Activated naive CD8-positive, alpha-beta T cell treated with anti-CD3 and anti-CD28 coated beads, Interleukin-2, amount 50 U/mL, for 24 hours (primary cell): ENCODE measurements around the gene RBM4.
A peak's percentile ranks its signal among the peaks of the same experiment; 100 is the strongest.

Experiments used
- ATAC-seq: fragments of 150-1000 bp; cut with Tn5 transposase; one replicate; pipeline ENCODE4 v1.10.0; 2021
- DNase-seq: peaks from one replicate; pipeline ENCODE4 v3.0.0; 2021
- H3K27ac Mint-ChIP-seq: one replicate; pipeline ENCODE4 v1.8.0; 2021; ENCODE audit warnings: mild to moderate bottlenecking, mixed read lengths
- H3K27me3 Mint-ChIP-seq: one replicate; pipeline ENCODE4 v1.8.0; 2021; ENCODE audit warnings: mixed read lengths
- H3K36me3 Mint-ChIP-seq: one replicate; pipeline ENCODE4 v1.8.0; 2021; ENCODE audit warnings: low read depth, mixed read lengths
- H3K4me1 Mint-ChIP-seq: one replicate; pipeline ENCODE4 v1.8.0; 2021; ENCODE audit warnings: mixed read lengths
- H3K4me3 Mint-ChIP-seq: one replicate; pipeline ENCODE4 v1.8.0; 2021; ENCODE audit warnings: mild to moderate bottlenecking, moderate library complexity, mixed read lengths
- H3K9me3 Mint-ChIP-seq: one replicate; pipeline ENCODE4 v1.8.0; 2021; ENCODE audit warnings: mixed read lengths

RBM4 gene

GRCh38 chr11:66686100-66686785, 47.7 kb downstream of the RBM4 start:
- Mint-ChIP-seq H3K36me3 (no peaks in the 10 kb centered on the region), H3K27ac (no peak overlapping the region), H3K27me3 (no peaks in the 10 kb centered on the region), H3K4me1 (no peaks in the 10 kb centered on the region), H3K9me3 (no peaks in the 10 kb centered on the region), H3K4me3 (no peak overlapping the region)
- DNase-seq (no peak), ATAC-seq (no peak)

- no peak overlapping the region for H3K4me3 Mint-ChIP-seq
- no peak overlapping the region for H3K27ac Mint-ChIP-seq
- no peaks in the 10 kb centered on the region for H3K36me3 Mint-ChIP-seq
- DNase-seq: no peak
- H3K27me3 Mint-ChIP-seq: no peaks in the 10 kb centered on the region
- ATAC-seq: no peak
- H3K9me3 Mint-ChIP-seq: no peaks in the 10 kb centered on the region
- H3K4me1 Mint-ChIP-seq: no peaks in the 10 kb centered on the region
Observed at GRCh38 chr11:66686801-66687750, 48.6 kb downstream of the RBM4 start.

GRCh38 chr11:66687831-66688281, 49.4 kb downstream of the RBM4 start:
- no peaks in the 10 kb centered on the region for H3K9me3 Mint-ChIP-seq
- no peaks in the 10 kb centered on the region for H3K27me3 Mint-ChIP-seq
- H3K36me3 Mint-ChIP-seq: no peaks in the 10 kb centered on the region
- no peaks in the 10 kb centered on the region for H3K4me1 Mint-ChIP-seq
- no peak overlapping the region for H3K4me3 Mint-ChIP-seq
- no peak for ATAC-seq
- no peak for DNase-seq
- no peak overlapping the region for H3K27ac Mint-ChIP-seq

- ATAC-seq: no peak
- DNase-seq: no peak
- Mint-ChIP-seq H3K27ac (no peak overlapping the region), H3K4me3 (no peak overlapping the region), H3K27me3 (no peaks in the 10 kb centered on the region), H3K36me3 (no peaks in the 10 kb centered on the region), H3K9me3 (no peaks in the 10 kb centered on the region), H3K4me1 (no peaks in the 10 kb centered on the region)
Observed at GRCh38 chr11:66688561-66689534, 50.3 kb downstream of the RBM4 start.

GRCh38 chr11:66689661-66690590, 51.4 kb downstream of the RBM4 start:
- no peaks in the 10 kb centered on the region for H3K27me3 Mint-ChIP-seq
- ATAC-seq: no peak
- DNase-seq: no peak
- H3K9me3 Mint-ChIP-seq: no peaks in the 10 kb centered on the region
- H3K4me1 Mint-ChIP-seq: no peaks in the 10 kb centered on the region
- H3K4me3 Mint-ChIP-seq: no peak overlapping the region
- no peaks in the 10 kb centered on the region for H3K36me3 Mint-ChIP-seq
- no peak overlapping the region for H3K27ac Mint-ChIP-seq

- no peak for DNase-seq
- ATAC-seq: no peak
- H3K27ac Mint-ChIP-seq: no peak overlapping the region
- H3K4me1 Mint-ChIP-seq: no peaks in the 10 kb centered on the region
- H3K36me3 Mint-ChIP-seq: no peaks in the 10 kb centered on the region
- no peaks in the 10 kb centered on the region for H3K27me3 Mint-ChIP-seq
- no peak overlapping the region for H3K4me3 Mint-ChIP-seq
- no peaks in the 10 kb centered on the region for H3K9me3 Mint-ChIP-seq
Observed at GRCh38 chr11:66691311-66691980, 52.9 kb downstream of the RBM4 start.

- no peaks in the 10 kb centered on the region for H3K36me3 Mint-ChIP-seq
- no peaks in the 10 kb centered on the region for H3K9me3 Mint-ChIP-seq
- H3K4me1 Mint-ChIP-seq: no peaks in the 10 kb centered on the region
- ATAC-seq (no peak), DNase-seq (no peak)
- H3K27ac Mint-ChIP-seq: no peak overlapping the region
- no peaks in the 10 kb centered on the region for H3K27me3 Mint-ChIP-seq
- no peak overlapping the region for H3K4me3 Mint-ChIP-seq
Observed at GRCh38 chr11:66692446-66692845, 53.9 kb downstream of the RBM4 start.

- Mint-ChIP-seq H3K27ac (no peak overlapping the region), H3K4me1 (no peaks in the 10 kb centered on the region), H3K27me3 (no peaks in the 10 kb centered on the region), H3K36me3 (no peaks in the 10 kb centered on the region), H3K4me3 (no peak overlapping the region), H3K9me3 (no peaks in the 10 kb centered on the region)
- DNase-seq (no peak), ATAC-seq (no peak)
Observed at GRCh38 chr11:66692871-66693331, 54.4 kb downstream of the RBM4 start.

- Mint-ChIP-seq H3K27me3 (no peaks in the 10 kb centered on the region), H3K4me3 (no peak overlapping the region), H3K4me1 (no peaks in the 10 kb centered on the region), H3K36me3 (no peaks in the 10 kb centered on the region), H3K27ac (no peak overlapping the region), H3K9me3 (no peaks in the 10 kb centered on the region)
- ATAC-seq (no peak), DNase-seq (no peak)
Observed at GRCh38 chr11:66693356-66694055, 55.0 kb downstream of the RBM4 start.

- no peaks in the 10 kb centered on the region for H3K4me1 Mint-ChIP-seq
- no peak overlapping the region for H3K4me3 Mint-ChIP-seq
- no peaks in the 10 kb centered on the region for H3K27me3 Mint-ChIP-seq
- no peak for ATAC-seq
- DNase-seq: no peak
- H3K27ac Mint-ChIP-seq: no peak overlapping the region
- H3K36me3 Mint-ChIP-seq: no peaks in the 10 kb centered on the region
- no peaks in the 10 kb centered on the region for H3K9me3 Mint-ChIP-seq
Observed at GRCh38 chr11:66694056-66694410, 55.5 kb downstream of the RBM4 start.

GRCh38 chr11:66694732-66695207, 56.3 kb downstream of the RBM4 start:
- H3K4me3 Mint-ChIP-seq: no peak overlapping the region
- no peaks in the 10 kb centered on the region for H3K4me1 Mint-ChIP-seq
- H3K9me3 Mint-ChIP-seq: no peaks in the 10 kb centered on the region
- ATAC-seq (peak; percentile 83), DNase-seq (peak; percentile 86)
- H3K36me3 Mint-ChIP-seq: no peaks in the 10 kb centered on the region
- no peak overlapping the region for H3K27ac Mint-ChIP-seq
- H3K27me3 Mint-ChIP-seq: no peaks in the 10 kb centered on the region
